Eye (tissue), 1 donor: ENCODE data around the gene PGF.

Experiments
- DNase-seq: peaks from one replicate; pipeline ENCODE4 v3.0.0-alpha.2; 2015

The PGF gene

GRCh38 chr14:74978416-74978947, 23.1 kb upstream of the PGF start:
- DNase-seq = peak; percentile 51

DNA sequence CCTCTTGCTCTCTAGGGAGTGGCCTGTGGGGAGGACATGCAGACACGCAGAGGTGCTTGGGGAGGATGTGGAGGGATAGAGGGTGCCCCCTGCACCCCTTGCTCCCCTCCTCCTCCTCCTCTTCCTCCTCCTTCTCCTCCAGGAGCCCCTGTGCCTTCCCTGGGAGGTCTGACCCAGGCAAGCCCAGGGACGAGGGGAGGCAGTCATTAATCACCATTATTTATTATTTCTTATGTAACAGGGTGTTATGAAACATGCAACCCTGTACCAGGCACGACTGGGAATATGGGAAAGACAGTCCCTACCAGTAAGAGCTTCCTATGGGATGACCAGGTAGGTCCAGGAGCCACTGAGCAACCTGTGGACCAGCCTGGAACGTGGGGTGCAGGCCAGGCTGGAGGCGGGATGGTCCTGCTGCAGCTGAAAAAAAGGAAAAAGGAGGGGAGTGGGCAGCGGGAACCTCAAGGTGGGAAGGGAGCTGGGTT, 22.5 kb upstream of the PGF start:
- DNase-seq = no peak

GRCh38 chr14:74977164-74977900, 21.9 kb upstream of the PGF start:
- DNase-seq = no peak

- DNase-seq = no peak
Measured at GRCh38 chr14:74976264-74977113, 21.1 kb upstream of the PGF start.

DNA sequence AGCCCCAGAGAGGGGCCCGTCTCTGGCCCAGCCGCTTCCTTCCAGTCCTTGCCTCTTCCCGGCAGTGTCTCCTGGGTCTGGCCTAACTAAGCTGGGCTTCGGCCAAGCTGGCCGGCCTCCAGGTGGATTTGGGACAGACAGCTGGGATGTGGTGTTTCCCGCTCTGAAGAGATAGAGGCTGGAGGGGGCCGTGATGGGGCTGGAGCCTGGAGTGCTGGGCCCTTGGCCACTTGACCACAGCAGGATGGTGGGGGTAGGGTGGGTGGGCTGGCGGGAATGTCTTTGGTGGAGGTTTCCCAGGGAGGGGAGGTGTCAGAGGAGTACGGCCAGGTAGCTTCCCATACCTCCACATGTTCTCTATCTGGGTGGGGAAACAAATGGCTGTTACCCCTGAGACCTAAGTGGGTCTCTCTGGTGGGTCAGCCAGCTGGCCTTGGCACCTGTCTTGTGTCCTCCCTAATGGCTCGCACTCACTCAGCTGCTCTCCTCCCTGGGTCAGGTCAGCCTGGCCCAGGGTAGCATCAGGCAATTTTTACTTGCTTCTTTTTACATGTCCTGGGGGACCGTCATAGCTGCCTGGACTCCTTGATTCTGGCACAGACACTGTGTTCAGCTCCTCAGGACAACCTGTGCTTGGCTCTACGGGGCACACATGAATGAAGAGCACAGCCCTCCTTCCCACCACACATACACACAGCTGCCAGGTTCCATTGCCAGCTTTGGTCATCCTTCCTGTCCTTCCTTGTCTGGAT, 19.8 kb upstream of the PGF start:
- DNase-seq = peak; percentile 31

DNA sequence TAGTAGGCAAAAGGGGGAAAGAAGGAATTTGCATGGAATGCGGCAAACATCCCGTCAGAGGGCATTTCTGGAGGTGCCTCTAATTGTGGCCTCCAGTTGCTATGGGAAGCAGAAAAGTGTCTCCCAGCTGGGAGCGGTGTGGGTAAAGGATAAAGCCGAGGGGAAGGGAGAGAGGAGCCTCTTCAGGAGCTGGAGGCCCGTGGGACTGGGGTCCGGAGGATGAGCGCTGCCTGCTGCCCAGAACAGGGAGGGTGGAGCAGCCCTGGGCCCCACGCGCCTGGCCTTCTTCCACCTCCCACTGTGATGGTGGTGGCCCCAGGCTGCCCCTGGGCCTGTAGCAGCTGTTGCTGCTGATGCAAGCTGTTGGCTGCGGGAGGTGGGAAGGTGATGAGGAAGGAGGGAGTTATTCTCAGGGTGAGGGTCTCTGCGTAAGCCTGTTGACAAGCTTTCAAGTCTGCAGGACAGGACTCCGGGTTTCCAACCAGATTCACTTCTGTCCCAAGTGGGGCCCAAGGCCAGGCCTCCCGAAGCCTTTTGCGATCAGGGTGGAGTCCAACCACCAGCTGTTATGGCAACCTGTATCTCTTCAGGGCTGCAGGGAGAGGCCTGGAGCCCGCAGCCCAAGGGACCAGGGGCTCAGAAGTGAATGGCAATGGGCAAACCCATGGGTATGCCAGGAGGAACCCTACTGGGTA, 19.1 kb upstream of the PGF start:
- peak; percentile 53 for DNase-seq

GRCh38 chr14:74973905-74974363, 18.5 kb upstream of the PGF start:
- peak; percentile 13 for DNase-seq

DNA sequence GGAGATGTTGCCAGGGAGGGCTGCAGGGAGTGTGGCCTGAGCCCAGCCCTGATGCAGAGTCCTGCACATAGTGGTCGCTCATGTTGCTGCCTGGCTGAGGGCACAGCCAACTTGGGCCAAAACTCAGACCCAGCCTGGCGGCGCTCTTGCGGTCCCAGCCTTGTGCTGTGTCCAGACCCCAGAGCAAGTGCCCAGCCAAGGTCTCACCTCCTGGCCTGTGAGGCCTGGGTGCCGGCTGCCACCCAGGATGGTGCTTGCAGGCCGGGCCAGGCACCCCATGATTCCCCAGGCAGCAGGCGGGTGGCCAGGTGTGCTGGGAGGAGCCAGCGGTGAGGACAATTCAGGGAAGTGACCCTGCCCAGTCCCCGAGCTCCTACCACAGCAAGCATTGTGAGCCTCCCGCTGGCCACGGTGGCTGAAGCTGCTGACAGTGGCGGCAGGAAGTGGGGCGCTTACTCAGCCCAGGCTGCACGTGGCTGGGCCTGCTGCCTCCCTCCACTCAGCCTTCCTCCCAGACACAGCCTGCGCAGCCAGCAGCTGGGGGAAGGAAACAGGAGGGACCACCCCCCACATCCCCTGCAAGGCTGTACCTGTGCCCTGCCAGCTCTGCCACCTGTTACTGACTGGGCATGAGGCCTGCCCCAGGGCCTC, 17.7 kb upstream of the PGF start:
- DNase-seq = peak; percentile 11

GRCh38 chr14:74968811-74969210, 13.4 kb upstream of the PGF start:
- no peak for DNase-seq

DNA sequence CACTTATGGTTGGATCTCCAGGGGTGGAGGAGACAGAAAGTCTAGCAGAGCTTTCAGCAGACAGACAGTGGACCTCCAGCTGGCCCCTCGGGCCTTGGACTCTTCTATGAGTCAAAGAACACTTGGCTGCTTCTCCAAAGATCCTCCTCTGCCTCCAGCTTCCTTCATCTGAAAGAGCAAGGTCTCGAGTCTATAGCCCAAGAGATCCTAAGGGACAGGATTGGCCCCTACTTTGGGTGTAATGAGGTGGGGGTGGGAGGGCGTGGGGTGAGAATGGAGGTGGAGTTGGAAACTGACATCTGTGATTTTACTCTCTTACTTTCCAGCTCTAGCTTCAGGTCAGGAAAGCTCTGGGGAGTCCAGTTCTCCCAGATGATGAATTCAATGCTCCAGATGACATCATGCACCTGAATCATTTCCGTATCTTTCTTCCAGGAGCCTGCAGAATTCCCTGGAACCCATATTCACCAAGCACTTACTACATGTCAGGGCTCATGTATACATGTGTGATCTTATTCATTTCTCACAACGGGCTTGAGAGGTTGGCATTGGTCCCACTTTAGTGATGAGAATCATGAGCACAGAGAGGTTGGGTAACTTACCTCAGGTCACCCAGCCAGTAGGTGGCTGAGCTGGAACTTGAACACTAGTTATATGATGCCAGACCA, 10.2 kb upstream of the PGF start:
- no peak for DNase-seq

GRCh38 chr14:74964787-74965485, 9.5 kb upstream of the PGF start:
- DNase-seq = no peak

DNA sequence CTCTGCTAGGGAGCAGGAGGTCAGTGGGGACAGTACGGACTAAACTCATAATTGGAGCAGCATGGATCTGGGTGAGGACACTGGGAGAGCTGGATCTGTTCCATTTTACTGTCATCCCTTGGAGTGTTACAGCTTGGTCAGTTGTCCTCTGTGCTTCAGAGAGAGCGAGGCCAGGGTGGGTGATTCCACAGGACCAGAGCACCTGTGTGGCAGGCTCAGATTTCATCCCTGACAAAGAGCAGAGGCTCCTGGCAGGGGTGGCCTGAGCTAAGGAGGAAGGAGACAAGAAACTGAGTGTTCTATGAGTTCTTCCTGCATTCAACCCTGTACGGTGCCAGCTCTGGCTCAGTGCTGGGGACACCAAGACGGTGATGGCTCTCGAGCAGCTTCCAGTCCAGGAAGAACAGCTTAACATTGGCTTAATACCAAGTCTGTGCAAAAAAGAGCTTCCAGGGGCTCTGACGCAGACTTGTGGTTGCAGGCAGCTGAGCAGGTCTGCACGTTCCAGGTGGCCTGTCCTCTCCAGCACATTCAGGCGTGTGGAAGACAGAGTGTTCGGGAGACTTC, 8.4 kb upstream of the PGF start:
- no peak for DNase-seq

GRCh38 chr14:74963178-74963704, 7.8 kb upstream of the PGF start:
- DNase-seq = no peak

- no peak for DNase-seq
Measured at GRCh38 chr14:74962493-74962892, 7.1 kb upstream of the PGF start.

GRCh38 chr14:74962046-74962445, 6.6 kb upstream of the PGF start:
- DNase-seq = peak; percentile 57

DNA sequence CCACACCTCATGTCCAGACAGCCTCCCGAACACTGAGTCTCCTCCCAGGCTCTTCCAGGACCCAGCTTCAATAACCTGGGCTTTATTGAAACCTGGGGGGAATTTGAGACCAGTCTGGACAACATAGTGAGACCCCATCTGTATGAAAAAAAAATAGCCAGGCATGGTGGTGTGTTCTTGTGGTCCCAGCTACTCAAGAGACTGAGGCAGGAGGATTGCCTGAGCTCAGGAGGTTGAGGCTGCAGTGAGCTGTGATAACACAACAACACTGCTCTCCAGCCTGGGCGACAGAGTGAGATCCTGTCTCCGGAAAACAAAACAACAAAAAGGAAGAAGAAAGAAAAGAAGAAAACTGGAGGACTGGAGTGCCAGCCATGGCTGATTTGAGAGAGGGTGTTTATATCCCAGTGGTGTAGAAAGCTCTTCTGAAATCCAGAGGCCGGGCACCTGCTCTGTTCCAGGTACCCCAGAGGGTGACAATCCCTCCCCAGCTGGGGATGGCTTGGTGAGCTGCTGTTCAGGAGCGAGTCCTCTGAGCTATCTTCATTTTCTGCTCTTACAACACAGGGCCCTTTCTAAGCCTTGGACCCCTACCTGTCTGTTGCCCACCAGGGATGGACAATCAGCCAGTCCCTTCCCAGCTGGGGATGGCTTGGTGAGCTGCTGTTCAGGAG, 6.0 kb upstream of the PGF start:
- no peak for DNase-seq

DNA sequence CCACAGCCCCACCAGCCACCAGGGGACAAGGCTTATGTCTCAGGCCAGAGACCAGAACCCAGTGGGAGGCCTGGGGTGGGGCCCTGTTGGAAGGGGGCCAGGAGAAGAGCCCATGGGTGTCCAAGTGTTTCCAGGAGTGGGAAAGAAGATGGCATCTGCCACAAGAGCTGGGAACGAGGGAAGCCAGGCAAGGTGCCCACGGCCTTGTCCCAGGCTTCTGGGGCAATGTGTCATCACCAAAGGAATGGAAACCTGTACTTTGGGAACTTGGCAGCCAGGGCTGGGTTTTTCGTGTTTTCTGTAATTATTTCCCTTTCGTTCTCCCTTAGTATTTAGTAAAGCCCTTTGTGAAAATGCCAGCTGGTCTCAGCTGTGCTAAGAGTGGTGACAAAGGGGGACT, 5.3 kb upstream of the PGF start:
- no peak for DNase-seq

- no peak for DNase-seq
Measured at GRCh38 chr14:74959596-74960180, 4.3 kb upstream of the PGF start.
